GM23338 (cell line): ENCODE data around the gene AP2A1. TPM values are rescaled to one million over a fixed set of nuclear protein-coding genes. Genes with fewer than 3 reads are reported as not detected.
A peak's percentile ranks its signal among the peaks of the same experiment; 100 is the strongest.

Experiments used
- ATAC-seq: fragments of 200-7000 bp; cut with Tn5 transposase; 3 replicates; pipeline ENCODE4 v1.9.1; 2020
- DNase-seq: peaks from one replicate; pipeline ENCODE4 v3.0.0-alpha.2; 2015; ENCODE audit warnings: low spot score
- H2AFZ ChIP-seq: fragments of 200-600 bp; sonication (generic); 2 replicates; pipeline ENCODE4 v1.8.0; 2016; ENCODE audit warnings: antibody characterized with exemption, mild to moderate bottlenecking, moderate library complexity
- H3F3A ChIP-seq: fragments of 200-600 bp; sonication (generic); replicated peaks from 2 replicates; pipeline ENCODE4 v1.8.0; 2017; ENCODE audit warnings: antibody characterized with exemption, mixed run types, low read depth
- H3K27ac ChIP-seq: fragments of 200-600 bp; sonication (generic); 2 replicates; pipeline ENCODE4 v1.6.1; 2016; ENCODE audit warnings: low read depth
- H3K27me3 ChIP-seq: fragments of 200-600 bp; sonication (generic); 2 replicates; pipeline ENCODE4 v1.8.0; 2016; ENCODE audit warnings: mild to moderate bottlenecking, mixed run types, moderate library complexity; ENCODE audit not compliant: insufficient read depth
- H3K36me3 ChIP-seq: fragments of 200-600 bp; sonication (generic); 2 replicates; pipeline ENCODE4 v1.8.0; 2016; ENCODE audit warnings: mild to moderate bottlenecking; ENCODE audit not compliant: insufficient read depth
- H3K4me1 ChIP-seq: fragments of 200-600 bp; sonication (generic); 2 replicates; pipeline ENCODE4 v1.8.0; 2016; ENCODE audit warnings: mild to moderate bottlenecking, moderate library complexity; ENCODE audit not compliant: insufficient read depth
- H3K4me2 ChIP-seq: fragments of 200-600 bp; sonication (generic); 2 replicates; pipeline ENCODE4 v1.7.1; 2017; ENCODE audit warnings: mixed run types
- H3K4me3 ChIP-seq: fragments of 200-600 bp; sonication (generic); 2 replicates; pipeline ENCODE4 v1.6.1; 2016; ENCODE audit warnings: mixed run types
- H3K79me2 ChIP-seq: fragments of 200-600 bp; sonication (generic); replicated peaks from 2 replicates; pipeline ENCODE4 v1.8.0; 2017; ENCODE audit warnings: mild to moderate bottlenecking; ENCODE audit not compliant: insufficient read depth
- H3K9me2 ChIP-seq: fragments of 200-600 bp; sonication (generic); 2 replicates; pipeline ENCODE4 v1.8.0; 2017; ENCODE audit not compliant: insufficient read depth
- H4K20me1 ChIP-seq: fragments of 200-600 bp; sonication (generic); replicated peaks from 2 replicates; pipeline ENCODE4 v1.8.0; 2017; ENCODE audit warnings: mild to moderate bottlenecking; ENCODE audit not compliant: insufficient read depth
- H3K27ac Mint-ChIP-seq: 2 replicates; pipeline ENCODE4 v1.8.0; 2020; ENCODE audit warnings: inconsistent platforms, mild to moderate bottlenecking, moderate library complexity, mixed read lengths
- H3K27me3 Mint-ChIP-seq: 3 replicates; pipeline ENCODE4 v1.8.0; 2022; ENCODE audit warnings: low read depth, mild to moderate bottlenecking, moderate library complexity, mixed read lengths, inconsistent platforms; ENCODE audit not compliant: insufficient read depth, poor library complexity
- H3K36me3 Mint-ChIP-seq: 3 replicates; pipeline ENCODE4 v1.8.0; 2021; ENCODE audit warnings: low read depth, mild to moderate bottlenecking, inconsistent platforms, moderate library complexity, mixed read lengths
- H3K4me1 Mint-ChIP-seq: 3 replicates; pipeline ENCODE4 v1.8.0; 2020; ENCODE audit warnings: mild to moderate bottlenecking, inconsistent platforms, mixed read lengths
- H3K4me3 Mint-ChIP-seq: 3 replicates; pipeline ENCODE4 v1.8.0; 2021; ENCODE audit warnings: moderate library complexity, mild to moderate bottlenecking, inconsistent platforms, mixed read lengths
- H3K9me3 Mint-ChIP-seq: 3 replicates; pipeline ENCODE4 v1.8.0; 2020; ENCODE audit warnings: moderate library complexity, mild to moderate bottlenecking, inconsistent platforms, mixed read lengths
- CTCF ChIP-seq, 2 experiments: fragments of 200-600 bp in 1 of 2; sonication (generic) in 1 of 2; conservative IDR thresholded peaks; 2 replicates each; pipeline versions ENCODE4 v1.5.1 to v1.6.1; 2016 to 2017; ENCODE audit warnings: antibody characterized with exemption in 2 of 2, low read depth in 2 of 2, mild to moderate bottlenecking in 2 of 2, moderate library complexity in 1 of 2
- EZH2 ChIP-seq: fragments of 200-600 bp; sonication (generic); IDR thresholded peaks from one replicate; pipeline ENCODE4 v1.8.0; 2017; ENCODE audit warnings: antibody characterized with exemption, mild to moderate bottlenecking, low read depth; ENCODE audit not compliant: unreplicated experiment
- POLR2AphosphoS5 ChIP-seq: IDR thresholded peaks from 2 replicates; pipeline ENCODE4 v1.6.1; 2016; ENCODE audit warnings: antibody characterized with exemption, low read depth
- STAT1 ChIP-seq: IDR thresholded peaks from one replicate; pipeline ENCODE4 v1.6.1; 2016; ENCODE audit warnings: antibody characterized with exemption; ENCODE audit not compliant: unreplicated experiment
- ZNF114 ChIP-seq: fragments of 250-450 bp; sonication (Bioruptor Pico); IDR thresholded peaks from 2 replicates; pipeline ENCODE4 v1.5.0; 2020; ENCODE audit warnings: mild to moderate bottlenecking, moderate library complexity
- ZNF331 ChIP-seq: fragments of 250-450 bp; sonication (Bioruptor Pico); IDR thresholded peaks from 2 replicates; pipeline ENCODE4 v1.5.0; 2020; ENCODE audit warnings: low read depth, mild to moderate bottlenecking, moderate library complexity
- ZNF462 ChIP-seq: fragments of 250-450 bp; sonication (Bioruptor Pico); IDR thresholded peaks from 2 replicates; pipeline ENCODE4 v1.5.0; 2020; ENCODE audit warnings: mild to moderate bottlenecking, moderate library complexity
- polyA plus RNA-seq: library from polyadenylated mRNA; unstranded; fragments of >200 nt; fragmentation: Nextera tagmentation; extraction: Ambion mirVana; gene quantifications from 2 replicates; pipeline ENCODE4 v1.2.1, GENCODE V29; 2016
- total RNA-seq: library from RNA; depleted of rRNA; stranded (reverse); fragments of >200 nt; shearing (Covaris generic); gene quantifications from 2 replicates; pipeline ENCODE4 v1.2.3, GENCODE V29; 2014

Gene AP2A1
- total and polyA plus RNA-seq, 2 experiments from 2014 or later = 34.1 to 129 TPM

- no peak for TF ChIP-seq ZNF462 (CRISPR knock-in tag)
- TF ChIP-seq POLR2AphosphoS5 = no peak
Measured at GRCh38 chr19:49776371-49776764, 9.6 kb downstream of the AP2A1 start (continued).

GRCh38 chr19:49779731-49780555 is 13.1 kb downstream of the AP2A1 start:
- no peak overlapping the region for H3K4me3 ChIP-seq
- no peaks in the 10 kb centered on the region; the same call in 2 of the 3 replicates for H3K9me3 Mint-ChIP-seq
- H3K27ac ChIP-seq = no peak overlapping the region
- no peaks in the 10 kb centered on the region for H3K9me2 ChIP-seq
- no peaks in the 10 kb centered on the region for H3F3A ChIP-seq
- H3K27ac Mint-ChIP-seq = 0 out of 2 replicates have a peak overlapping the region, but pooled peaks have one; percentile 23
- H3K4me3 Mint-ChIP-seq = no peak overlapping the region
- peaks cover 9% of the 10 kb centered on the region for H3K4me1 Mint-ChIP-seq
- TF ChIP-seq CTCF (conservative IDR thresholded peaks at IDR 0.05; ENCODE audit: low read depth in 2 of 2) = no peak
- TF ChIP-seq EZH2 = no peak
- TF ChIP-seq POLR2AphosphoS5 = no peak
- no peak for TF ChIP-seq STAT1
- TF ChIP-seq ZNF114 = no peak
- no peak for TF ChIP-seq ZNF331 (CRISPR knock-in tag)
- peaks cover 4% of the 10 kb centered on the region; the same call in 1 of the 2 replicates for H4K20me1 ChIP-seq
- H3K36me3 ChIP-seq = peaks cover 11% of the 10 kb centered on the region; the same call in 1 of the 2 replicates
- peaks cover 5% of the 10 kb centered on the region for H3K27me3 Mint-ChIP-seq
- peaks cover 4% of the 10 kb centered on the region; the same call in 1 of the 2 replicates for H3K79me2 ChIP-seq
- H2AFZ ChIP-seq = no peak overlapping the region
- H3K27me3 ChIP-seq = no peaks in the 10 kb centered on the region
- no peak overlapping the region for H3K4me2 ChIP-seq
- no peaks in the 10 kb centered on the region for H3K4me1 ChIP-seq
- DNase-seq (no peak), ATAC-seq (no peak)
- H3K36me3 Mint-ChIP-seq = peaks cover 25% of the 10 kb centered on the region
